Measurements from ENCODE around the gene LMO7.

DNA sequence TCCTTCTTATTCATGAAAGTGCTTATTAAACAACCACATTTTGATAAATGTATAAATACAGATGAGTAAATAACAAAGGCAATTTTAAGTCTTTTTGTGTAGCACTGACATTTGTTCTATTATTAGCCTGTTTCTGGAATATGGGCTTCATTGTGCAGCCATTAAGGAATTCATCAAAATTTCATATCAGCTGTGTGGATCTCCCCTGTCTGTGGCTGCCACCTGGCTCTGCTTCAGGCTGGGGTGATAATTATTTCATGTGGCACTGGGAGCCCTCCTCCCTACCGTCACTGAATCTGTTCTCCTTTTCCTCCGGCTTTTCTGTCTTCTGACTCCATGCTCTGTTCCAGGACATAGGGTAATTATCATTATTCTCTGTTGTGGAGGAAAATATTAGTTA lies 57.1 kb downstream of the LMO7 start:
- TF ChIP-seq, protein P1, sequence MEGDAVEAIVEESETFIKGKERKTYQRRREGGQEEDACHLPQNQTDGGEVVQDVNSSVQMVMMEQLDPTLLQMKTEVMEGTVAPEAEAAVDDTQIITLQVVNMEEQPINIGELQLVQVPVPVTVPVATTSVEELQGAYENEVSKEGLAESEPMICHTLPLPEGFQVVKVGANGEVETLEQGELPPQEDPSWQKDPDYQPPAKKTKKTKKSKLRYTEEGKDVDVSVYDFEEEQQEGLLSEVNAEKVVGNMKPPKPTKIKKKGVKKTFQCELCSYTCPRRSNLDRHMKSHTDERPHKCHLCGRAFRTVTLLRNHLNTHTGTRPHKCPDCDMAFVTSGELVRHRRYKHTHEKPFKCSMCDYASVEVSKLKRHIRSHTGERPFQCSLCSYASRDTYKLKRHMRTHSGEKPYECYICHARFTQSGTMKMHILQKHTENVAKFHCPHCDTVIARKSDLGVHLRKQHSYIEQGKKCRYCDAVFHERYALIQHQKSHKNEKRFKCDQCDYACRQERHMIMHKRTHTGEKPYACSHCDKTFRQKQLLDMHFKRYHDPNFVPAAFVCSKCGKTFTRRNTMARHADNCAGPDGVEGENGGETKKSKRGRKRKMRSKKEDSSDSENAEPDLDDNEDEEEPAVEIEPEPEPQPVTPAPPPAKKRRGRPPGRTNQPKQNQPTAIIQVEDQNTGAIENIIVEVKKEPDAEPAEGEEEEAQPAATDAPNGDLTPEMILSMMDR (IDR thresholded peaks at IDR 0.05), result no peak
- TF ChIP-seq POLR2A (IDR thresholded peaks at IDR 0.05), result no peak
